GM21825 (cell line): ENCODE measurements around the gene FOXP2.
A peak's percentile ranks its signal among the peaks of the same experiment; 100 is the strongest.
"Not testable (repeated sequence)": the region's sequence is repeated elsewhere in the genome, so short reads cannot be mapped to it uniquely, and the experiment has no call there.

Experiments
- ATAC-seq: cut with Tn5 transposase; IDR thresholded peaks from one replicate; pipeline ENCODE4 v1.9.1; 2021; ENCODE audit warnings: mild to moderate bottlenecking, moderate library complexity; ENCODE audit not compliant: unreplicated experiment

Gene FOXP2

GRCh38 chr7:114414156-114415063, at the start of gene FOXP2:
FOXP2 (plus strand) TSS chr7:114414815; CDS start chr7:114426512, 11,697 bp downstream.
- ATAC-seq: no peak

- no peak for ATAC-seq
Observed at GRCh38 chr7:114365791-114366190, 48.8 kb upstream of the FOXP2 start.

DNA sequence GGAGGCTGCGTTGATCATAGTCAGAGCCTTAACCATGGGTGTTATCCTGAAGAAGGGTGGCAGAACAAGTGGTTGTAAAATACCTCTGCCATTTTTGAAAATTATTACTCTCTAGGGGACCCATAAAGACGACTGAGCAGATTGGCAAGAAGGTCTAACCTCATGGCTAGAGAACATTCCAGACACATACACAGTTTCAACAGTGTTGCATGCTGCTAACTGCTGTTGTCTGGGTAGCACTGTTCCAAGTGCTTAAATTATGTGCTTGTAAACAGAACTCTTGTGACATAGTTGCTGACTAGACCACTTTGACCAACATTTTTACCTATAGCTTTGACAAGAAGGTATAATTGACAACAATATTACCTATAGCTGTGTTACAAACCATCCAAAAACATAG, 46.1 kb upstream of the FOXP2 start:
- ATAC-seq: no peak

DNA sequence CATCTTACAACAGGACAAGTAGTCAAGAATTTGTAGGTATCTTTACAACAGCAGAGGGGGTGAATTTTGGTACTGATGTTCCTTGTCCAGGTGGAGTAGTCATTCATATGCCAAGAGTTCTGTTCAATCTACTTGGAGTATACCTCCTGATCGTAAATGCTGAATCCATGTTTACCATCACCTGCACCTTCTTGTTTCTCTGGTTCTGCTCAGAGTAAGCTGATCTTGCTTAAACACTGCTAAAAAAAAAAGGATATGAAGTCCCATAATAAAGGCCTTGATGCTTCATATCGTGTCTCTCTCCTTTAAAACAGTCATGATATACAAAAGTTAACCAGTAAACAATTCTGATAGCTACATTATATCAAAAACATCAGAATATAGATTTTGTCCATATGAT, 45.3 kb upstream of the FOXP2 start:
- ATAC-seq: no peak

- no peak for ATAC-seq
Observed at GRCh38 chr7:114372619-114373018, 42.0 kb upstream of the FOXP2 start.

- ATAC-seq: no peak
Observed at GRCh38 chr7:114375907-114376306, 38.7 kb upstream of the FOXP2 start.

GRCh38 chr7:114383946-114384345, 30.7 kb upstream of the FOXP2 start:
- not testable (repeated sequence) for ATAC-seq

GRCh38 chr7:114384346-114384745, 30.3 kb upstream of the FOXP2 start:
- not testable (repeated sequence) for ATAC-seq

DNA sequence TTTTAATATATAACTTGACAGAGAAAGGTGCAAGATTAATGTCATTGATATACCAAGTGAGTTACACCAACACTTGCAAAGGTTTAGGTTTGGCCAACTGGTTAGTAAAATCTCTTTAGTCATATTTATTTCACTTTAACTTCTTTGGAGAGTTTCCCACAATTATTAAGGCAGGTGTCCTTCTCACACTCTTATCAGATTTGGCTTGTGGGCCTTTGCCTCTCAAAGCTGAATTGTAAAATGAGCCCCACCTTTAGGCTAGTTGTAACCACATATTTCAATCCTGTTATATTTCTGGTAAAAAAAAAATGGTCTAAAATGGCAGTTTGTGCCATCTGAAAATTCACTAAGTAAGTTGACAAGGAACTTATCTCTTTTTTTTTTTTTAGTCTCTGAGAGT, 26.6 kb upstream of the FOXP2 start:
- ATAC-seq: no peak

DNA sequence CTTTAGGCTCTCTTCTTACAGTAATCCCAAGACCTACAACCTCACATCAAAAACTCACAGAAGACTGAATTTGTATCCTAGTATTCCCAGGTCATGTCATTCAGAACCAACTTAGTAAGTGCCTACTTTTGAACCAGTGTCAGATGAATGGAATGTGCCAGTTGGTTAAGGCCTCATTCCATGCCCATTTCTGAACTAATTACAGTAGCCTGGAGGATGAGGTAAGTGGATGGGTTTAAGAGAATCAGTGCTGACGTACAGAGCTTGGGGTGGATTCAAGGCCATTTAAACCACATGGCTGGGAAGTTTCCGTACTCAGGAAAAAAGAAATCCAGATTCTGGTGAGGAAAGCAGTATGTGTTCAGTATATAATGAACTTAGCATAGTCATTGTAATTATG, 21.9 kb upstream of the FOXP2 start:
- no peak for ATAC-seq

GRCh38 chr7:114402876-114403635, 11.6 kb upstream of the FOXP2 start:
- ATAC-seq: no peak

DNA sequence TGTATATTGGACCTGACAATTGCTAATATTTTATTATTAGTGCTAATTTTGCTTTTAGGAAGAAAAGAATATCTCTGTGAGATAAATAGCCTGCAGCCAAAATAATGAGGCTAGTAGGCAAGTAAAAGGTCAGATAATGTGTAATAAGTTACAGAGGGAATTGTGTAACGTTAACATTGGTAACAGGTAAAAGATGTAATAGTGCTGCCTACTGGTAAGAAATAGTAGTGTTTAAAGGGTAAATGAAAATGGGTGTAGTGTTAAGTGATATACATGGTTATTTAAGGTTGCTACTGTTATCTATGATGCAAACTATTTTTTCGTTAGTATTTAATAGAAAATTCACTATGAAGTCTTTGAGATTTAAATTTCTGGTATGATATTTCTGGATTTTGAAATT, 9.2 kb upstream of the FOXP2 start:
- ATAC-seq: peak; percentile 74

GRCh38 chr7:114409750-114410149, 4.9 kb upstream of the FOXP2 start:
- ATAC-seq: no peak

GRCh38 chr7:114412548-114412947, 2.1 kb upstream of the FOXP2 start:
- no peak for ATAC-seq

DNA sequence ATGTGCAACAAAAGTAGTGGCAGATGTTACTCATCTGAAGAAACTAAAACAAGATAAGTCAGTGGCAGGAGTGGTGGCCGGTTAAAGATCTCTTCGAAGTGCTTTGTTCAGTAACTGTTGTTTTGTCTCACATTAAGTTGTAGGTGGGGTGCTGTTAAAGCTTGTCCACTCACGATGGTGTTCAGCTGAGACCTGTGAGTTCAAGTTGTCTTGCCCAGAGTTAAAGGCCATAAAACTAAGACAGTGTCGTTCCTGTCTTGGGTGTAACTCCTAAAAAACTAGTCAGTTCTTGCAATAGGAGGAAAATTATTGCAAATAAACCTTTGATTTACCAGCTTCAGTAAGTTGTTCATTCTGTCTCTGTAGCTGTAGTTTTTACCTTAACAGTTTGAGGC, 857 bp upstream of the FOXP2 start:
- no peak for ATAC-seq

DNA sequence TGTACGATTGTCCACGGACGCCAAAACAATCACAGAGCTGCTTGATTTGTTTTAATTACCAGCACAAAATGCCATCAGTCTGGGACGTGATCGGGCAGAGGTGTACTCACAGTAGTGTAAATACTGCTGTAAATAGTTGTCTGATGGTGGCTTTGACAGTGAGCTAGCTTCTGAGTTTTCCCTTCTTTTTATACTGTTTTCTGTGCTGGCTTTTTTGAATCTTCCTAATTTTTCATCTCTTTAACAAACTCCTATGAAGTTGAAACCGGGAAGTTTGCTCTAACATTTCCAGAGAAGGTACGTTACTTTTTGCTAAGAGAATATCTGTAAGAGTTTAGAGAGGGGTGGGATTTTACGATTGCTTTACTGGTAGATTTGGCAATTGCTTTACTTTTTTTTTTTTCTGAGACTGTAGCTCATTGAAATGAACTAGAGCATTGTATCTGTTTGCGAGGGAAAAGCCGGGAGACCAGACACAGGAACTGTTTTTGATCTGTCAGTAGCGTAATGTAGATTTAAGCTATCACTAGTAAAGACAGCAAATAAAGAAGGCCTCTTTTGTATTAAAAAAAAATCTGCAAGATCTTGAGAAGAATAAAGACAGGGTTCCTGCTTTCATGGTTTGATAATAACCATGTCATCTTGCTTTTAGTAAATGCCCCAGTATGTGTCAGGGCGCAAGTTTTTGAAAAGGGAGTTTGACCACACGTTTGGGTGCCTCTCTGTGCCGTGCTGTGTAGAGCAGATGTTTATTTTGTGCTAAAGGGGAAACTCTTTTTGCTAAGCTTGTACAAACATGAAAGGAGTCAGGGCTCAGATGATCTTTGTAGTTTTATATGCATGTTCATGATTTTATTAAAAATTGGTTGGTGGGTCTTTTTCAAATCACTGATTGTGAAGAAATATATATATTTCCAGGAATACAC, 712 bp downstream of the FOXP2 start:
- no peak for ATAC-seq

DNA sequence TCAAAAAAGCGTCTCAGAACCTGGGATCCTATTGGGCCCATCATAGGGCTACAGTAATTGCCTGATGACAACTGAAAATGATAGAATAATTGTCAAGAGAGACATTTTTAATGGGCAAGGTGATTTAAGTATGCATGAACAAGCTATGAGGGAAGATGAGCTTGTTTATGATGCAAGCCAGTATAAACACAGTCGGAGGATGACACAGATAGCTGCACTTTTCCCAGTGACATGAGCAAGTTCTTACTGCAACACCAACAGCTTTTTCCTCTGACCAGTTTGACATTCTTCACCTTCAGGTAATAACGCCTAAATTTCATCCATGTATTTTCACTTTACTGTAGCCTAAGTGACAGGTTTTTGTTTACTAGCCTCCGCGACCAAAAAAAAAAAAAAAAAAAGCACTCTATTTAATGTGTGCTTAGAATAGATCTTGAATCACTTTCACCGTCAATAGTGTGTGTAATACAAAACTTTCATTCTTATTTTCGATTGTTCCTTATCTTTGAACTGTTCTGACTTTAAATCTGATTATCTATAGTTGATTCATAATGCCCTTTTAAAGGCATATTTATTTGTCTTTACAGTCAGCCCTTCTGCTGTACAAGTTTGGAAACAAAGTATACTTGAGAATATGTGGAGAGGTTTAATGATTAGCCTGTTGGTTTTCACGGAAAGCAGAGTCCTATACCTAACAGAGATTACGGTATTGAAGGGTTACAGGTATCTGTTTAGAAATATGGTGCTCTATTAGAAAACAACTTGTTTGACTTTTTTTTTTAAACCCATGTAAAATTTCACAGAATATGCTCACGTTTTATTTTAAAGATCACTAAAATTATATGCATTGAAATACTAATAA, 1.7 kb downstream of the FOXP2 start:
- ATAC-seq: no peak

- no peak for ATAC-seq
Observed at GRCh38 chr7:114417290-114417689, 2.7 kb downstream of the FOXP2 start.

- no peak for ATAC-seq
Observed at GRCh38 chr7:114418117-114418516, 3.5 kb downstream of the FOXP2 start.
